Measurements from ENCODE around the gene NUDT8. TPM values are rescaled to one million over a fixed set of nuclear protein-coding genes. Genes with fewer than 3 reads are reported as not detected.

Gene NUDT8
- total RNA-seq, 1 experiment from 2014 or later = 18.1 TPM

DNA sequence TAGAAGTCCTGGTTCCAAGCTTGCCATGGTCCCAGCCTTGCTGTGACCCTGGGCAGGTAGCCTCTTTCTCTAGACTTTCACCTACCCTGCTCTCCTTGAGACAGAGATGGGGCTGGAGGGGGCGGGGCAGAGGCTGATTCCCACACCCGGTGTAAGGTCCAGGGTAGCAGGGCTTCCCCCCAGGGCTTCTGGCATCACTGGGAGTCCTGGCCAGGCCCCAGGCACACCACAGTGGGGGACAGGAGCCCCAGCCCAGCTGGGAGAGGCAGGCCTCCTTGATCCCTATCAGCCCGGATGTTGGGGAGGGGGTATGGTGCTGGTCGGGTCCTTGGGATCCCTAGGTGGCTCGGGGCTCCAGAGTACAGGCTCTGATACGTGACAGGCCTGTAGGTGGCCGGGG, 1.7 kb upstream of the NUDT8 start:
- no peaks in the 10 kb centered on the region for H3K9me3 ChIP-seq
- no peaks in the 10 kb centered on the region for H3K27me3 Mint-ChIP-seq (ENCODE audit: insufficient read depth, unreplicated experiment)
- H3K36me3 Mint-ChIP-seq (ENCODE audit: insufficient read depth, unreplicated experiment) = peaks cover 26% of the 10 kb centered on the region
- TF ChIP-seq, protein P1, sequence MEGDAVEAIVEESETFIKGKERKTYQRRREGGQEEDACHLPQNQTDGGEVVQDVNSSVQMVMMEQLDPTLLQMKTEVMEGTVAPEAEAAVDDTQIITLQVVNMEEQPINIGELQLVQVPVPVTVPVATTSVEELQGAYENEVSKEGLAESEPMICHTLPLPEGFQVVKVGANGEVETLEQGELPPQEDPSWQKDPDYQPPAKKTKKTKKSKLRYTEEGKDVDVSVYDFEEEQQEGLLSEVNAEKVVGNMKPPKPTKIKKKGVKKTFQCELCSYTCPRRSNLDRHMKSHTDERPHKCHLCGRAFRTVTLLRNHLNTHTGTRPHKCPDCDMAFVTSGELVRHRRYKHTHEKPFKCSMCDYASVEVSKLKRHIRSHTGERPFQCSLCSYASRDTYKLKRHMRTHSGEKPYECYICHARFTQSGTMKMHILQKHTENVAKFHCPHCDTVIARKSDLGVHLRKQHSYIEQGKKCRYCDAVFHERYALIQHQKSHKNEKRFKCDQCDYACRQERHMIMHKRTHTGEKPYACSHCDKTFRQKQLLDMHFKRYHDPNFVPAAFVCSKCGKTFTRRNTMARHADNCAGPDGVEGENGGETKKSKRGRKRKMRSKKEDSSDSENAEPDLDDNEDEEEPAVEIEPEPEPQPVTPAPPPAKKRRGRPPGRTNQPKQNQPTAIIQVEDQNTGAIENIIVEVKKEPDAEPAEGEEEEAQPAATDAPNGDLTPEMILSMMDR (IDR thresholded peaks at IDR 0.05; ENCODE audit: insufficient read depth in 1 of 2, low read depth in 1 of 2, low read length in 1 of 2, severe bottlenecking in 1 of 2, unreplicated experiment in 1 of 2) = no peak
- peak overlapping the region; percentile 86 for H3K27ac Mint-ChIP-seq (ENCODE audit: unreplicated experiment)
- H3K36me3 ChIP-seq (ENCODE audit: control insufficient read depth, insufficient read depth, low read length) = no peaks in the 10 kb centered on the region
- H3K9me3 Mint-ChIP-seq (ENCODE audit: unreplicated experiment) = peaks cover 7% of the 10 kb centered on the region
- peaks cover 7% of the 10 kb centered on the region for H3K4me1 Mint-ChIP-seq (ENCODE audit: low read depth, unreplicated experiment)
- no peaks in the 10 kb centered on the region for H3K27me3 ChIP-seq (replicated peaks; ENCODE audit: control insufficient read depth, insufficient read depth, low read length)
- POLR2A ChIA-PET = interaction anchor here (0.6 kb wide), 1 partner anchor 296 kb away, joined by 3 read pairs; no protein-coding TSS in a partner anchor
- intact Hi-C loops (cut with micrococcal nuclease; ENCODE audit: unreplicated experiment) = no loop called here
- H3K4me3 Mint-ChIP-seq (ENCODE audit: unreplicated experiment) = peak overlapping the region; percentile 76
- no peak overlapping the region; the same call in 1 of the 2 replicates for H3K4me3 ChIP-seq (ENCODE audit: low read depth, low read length)
- CTCF ChIA-PET = interaction anchor here (0.6 to 2.8 kb wide), 3 partner anchors 17 to 58 kb away, joined by 3 to 36 read pairs (median 10); no protein-coding TSS in a partner anchor
- peak in 1 of 2 experiments; percentile 60 for DNase-seq
- no TSS peak for BruUV-seq (replicated peaks)
- peaks cover 11% of the 10 kb centered on the region for H3K4me1 ChIP-seq

DNA sequence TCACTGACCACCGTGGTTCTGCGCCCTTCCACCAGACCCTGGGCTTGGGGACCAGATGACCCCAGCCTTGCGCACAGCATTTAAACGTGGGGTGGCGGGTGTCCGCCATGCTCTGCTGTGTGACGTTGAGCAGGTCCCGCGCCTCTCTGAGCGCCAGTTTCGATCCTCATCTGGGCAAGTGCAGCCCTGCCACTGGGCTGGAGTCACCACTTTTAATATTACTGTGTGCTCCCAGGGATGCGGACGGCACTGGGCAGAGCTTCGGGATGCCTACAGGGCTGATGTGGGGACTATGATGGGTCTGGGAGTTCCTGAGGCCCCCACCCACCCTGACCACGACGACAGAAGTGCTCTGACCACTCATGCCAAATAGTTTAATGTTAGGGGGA, 1.2 kb upstream of the NUDT8 start:
- TF ChIP-seq, protein P1 (IDR thresholded peaks at IDR 0.05; ENCODE audit: insufficient read depth in 1 of 2, low read depth in 1 of 2, low read length in 1 of 2, severe bottlenecking in 1 of 2, unreplicated experiment in 1 of 2) = no peak
- Mint-ChIP-seq H3K27ac (ENCODE audit: unreplicated experiment) (peak overlapping the region; percentile 86), H3K4me3 (ENCODE audit: unreplicated experiment) (peak overlapping the region; percentile 76), H3K9me3 (ENCODE audit: unreplicated experiment) (peaks cover 9% of the 10 kb centered on the region), H3K4me1 (ENCODE audit: low read depth, unreplicated experiment) (peaks cover 7% of the 10 kb centered on the region), H3K27me3 (ENCODE audit: insufficient read depth, unreplicated experiment) (no peaks in the 10 kb centered on the region), H3K36me3 (ENCODE audit: insufficient read depth, unreplicated experiment) (peaks cover 26% of the 10 kb centered on the region)
- Histone ChIP-seq H3K27me3 (replicated peaks; ENCODE audit: control insufficient read depth, insufficient read depth, low read length) (no peaks in the 10 kb centered on the region), H3K36me3 (ENCODE audit: control insufficient read depth, insufficient read depth, low read length) (no peaks in the 10 kb centered on the region), H3K4me3 (ENCODE audit: low read depth, low read length) (peak overlapping the region; percentile 88), H3K9me3 (no peaks in the 10 kb centered on the region), H3K4me1 (peaks cover 11% of the 10 kb centered on the region)
- intact Hi-C loops (cut with micrococcal nuclease; ENCODE audit: unreplicated experiment) = loop anchor here (1.0 kb wide), 2 partner anchors 28 to 58 kb away; no protein-coding TSS in a partner anchor
- BruUV-seq (replicated peaks) = no TSS peak
- ChIA-PET CTCF (interaction anchor here (0.6 to 2.9 kb wide), 26 partner anchors 8 to 458 kb away, joined by 3 to 51 read pairs (median 9); partner anchors contain the start of genes ACY3, ALDH3B2, PPP1CA and TBX10), POLR2A (interaction anchor here (0.6 to 2.3 kb wide), 8 partner anchors 15 to 296 kb away, joined by 3 to 12 read pairs (median 4); partner anchors contain the start of genes ACY3 and GSTP1)
- no peak for DNase-seq

- H3K36me3 Mint-ChIP-seq (ENCODE audit: insufficient read depth, unreplicated experiment) = peaks cover 26% of the 10 kb centered on the region
- intact Hi-C loops (cut with micrococcal nuclease; ENCODE audit: unreplicated experiment) = loop anchor here (1.0 kb wide), 2 partner anchors 29 to 57 kb away; no protein-coding TSS in a partner anchor
- H3K9me3 Mint-ChIP-seq (ENCODE audit: unreplicated experiment) = peaks cover 9% of the 10 kb centered on the region
- POLR2A ChIA-PET = interaction anchor here (0.6 to 2.3 kb wide), 10 partner anchors 16 to 229 kb away, joined by 3 to 12 read pairs (median 4); partner anchors contain the start of genes ACY3, AIP, GSTP1 and PPP1CA
- Histone ChIP-seq H3K4me1 (peaks cover 11% of the 10 kb centered on the region), H3K36me3 (ENCODE audit: control insufficient read depth, insufficient read depth, low read length) (no peaks in the 10 kb centered on the region), H3K4me3 (ENCODE audit: low read depth, low read length) (peak overlapping the region; percentile 88), H3K9me3 (no peaks in the 10 kb centered on the region), H3K27me3 (replicated peaks; ENCODE audit: control insufficient read depth, insufficient read depth, low read length) (no peaks in the 10 kb centered on the region)
- DNase-seq = peak; percentile 100
- BruUV-seq (replicated peaks) = TSS peak; percentile 69
- TF ChIP-seq, protein P1 (IDR thresholded peaks at IDR 0.05; ENCODE audit: insufficient read depth in 1 of 2, low read depth in 1 of 2, low read length in 1 of 2, severe bottlenecking in 1 of 2, unreplicated experiment in 1 of 2) = peak; percentile 97 to 98
- H3K27ac Mint-ChIP-seq (ENCODE audit: unreplicated experiment) = peak overlapping the region; percentile 86
- H3K27me3 Mint-ChIP-seq (ENCODE audit: insufficient read depth, unreplicated experiment) = no peaks in the 10 kb centered on the region
- CTCF ChIA-PET = interaction anchor here (0.6 to 3.0 kb wide), 32 partner anchors 9 to 458 kb away, joined by 3 to 51 read pairs (median 9); partner anchors contain the start of genes ACY3, ALDH3B2, GSTP1 and PITPNM1
- H3K4me1 Mint-ChIP-seq (ENCODE audit: low read depth, unreplicated experiment) = peaks cover 7% of the 10 kb centered on the region
- peak overlapping the region; percentile 76 for H3K4me3 Mint-ChIP-seq (ENCODE audit: unreplicated experiment)
Observed at GRCh38 chr11:67630228-67630942, 648 bp upstream of the NUDT8 start.
